DND-41 (cell line): ENCODE results near the gene SELL.

Experiments used
- CTCF ChIP-seq: IDR thresholded peaks from 2 replicates; pipeline ENCODE4 v1.5.1; 2012; ENCODE audit warnings: borderline replicate concordance, low read length, moderate library complexity, mild to moderate bottlenecking; ENCODE audit not compliant: poor library complexity, severe bottlenecking; ENCODE audit errors: extremely low read depth
- EZH2 ChIP-seq: IDR thresholded peaks from 3 replicates; pipeline ENCODE4 v1.6.1; 2012; ENCODE audit warnings: borderline replicate concordance, low read depth, mild to moderate bottlenecking, moderate library complexity, low read length, inconsistent platforms; ENCODE audit not compliant: severe bottlenecking

GRCh38 chr1:169690489-169690888, 20.9 kb downstream of the SELL start:
- no peak for TF ChIP-seq CTCF
- no peak for TF ChIP-seq EZH2
